GM21447 (cell line): ENCODE data around the gene TGFBI.

ENCODE experiments used
- ATAC-seq: cut with Tn5 transposase; IDR thresholded peaks from one replicate; pipeline ENCODE4 v1.9.1; 2021; ENCODE audit not compliant: unreplicated experiment

TGFBI gene

DNA sequence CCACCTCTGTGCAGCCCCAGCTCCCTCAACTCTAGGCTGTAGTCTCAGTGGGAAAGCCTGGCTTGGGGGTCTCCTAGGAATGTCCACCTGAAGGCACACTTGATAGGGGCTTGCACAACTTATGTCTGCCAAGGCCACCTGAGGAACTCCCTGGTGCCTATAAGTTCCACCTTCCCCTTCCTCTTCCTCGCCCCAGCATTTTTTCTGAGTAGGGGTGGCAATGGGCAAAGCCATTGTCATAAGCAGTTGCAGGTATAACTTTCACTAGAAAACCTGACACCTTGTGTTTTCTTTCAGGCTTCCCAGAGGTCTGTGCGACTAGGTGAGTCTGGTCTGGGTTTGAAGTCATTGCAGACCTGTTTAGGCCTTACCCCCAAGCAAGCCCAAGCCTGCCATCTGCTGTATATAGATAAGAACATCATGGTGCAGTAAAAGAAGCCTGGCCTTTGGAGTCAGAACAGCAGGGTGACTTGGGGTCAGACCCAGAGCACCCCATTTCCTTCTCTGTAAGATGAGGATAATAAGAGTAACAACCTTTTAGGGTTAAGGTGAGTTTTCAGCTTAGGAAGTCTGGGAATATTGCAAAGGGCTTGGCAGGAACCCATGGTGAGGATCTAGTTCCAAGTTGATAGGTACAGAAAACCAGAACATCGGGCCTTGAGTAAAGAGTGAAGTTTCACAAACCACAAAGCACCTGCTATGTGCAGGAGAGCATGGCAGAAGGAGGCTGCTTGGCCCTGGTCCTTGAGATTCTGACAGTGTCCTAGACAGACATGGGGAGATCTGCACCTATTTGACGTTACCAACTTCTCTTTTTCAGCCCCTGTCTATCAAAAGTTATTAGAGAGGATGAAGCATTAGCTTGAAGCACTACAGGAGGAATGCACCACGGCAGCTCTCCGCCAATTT is 33.8 kb downstream of the TGFBI start:
- peak; percentile 79 for ATAC-seq

DNA sequence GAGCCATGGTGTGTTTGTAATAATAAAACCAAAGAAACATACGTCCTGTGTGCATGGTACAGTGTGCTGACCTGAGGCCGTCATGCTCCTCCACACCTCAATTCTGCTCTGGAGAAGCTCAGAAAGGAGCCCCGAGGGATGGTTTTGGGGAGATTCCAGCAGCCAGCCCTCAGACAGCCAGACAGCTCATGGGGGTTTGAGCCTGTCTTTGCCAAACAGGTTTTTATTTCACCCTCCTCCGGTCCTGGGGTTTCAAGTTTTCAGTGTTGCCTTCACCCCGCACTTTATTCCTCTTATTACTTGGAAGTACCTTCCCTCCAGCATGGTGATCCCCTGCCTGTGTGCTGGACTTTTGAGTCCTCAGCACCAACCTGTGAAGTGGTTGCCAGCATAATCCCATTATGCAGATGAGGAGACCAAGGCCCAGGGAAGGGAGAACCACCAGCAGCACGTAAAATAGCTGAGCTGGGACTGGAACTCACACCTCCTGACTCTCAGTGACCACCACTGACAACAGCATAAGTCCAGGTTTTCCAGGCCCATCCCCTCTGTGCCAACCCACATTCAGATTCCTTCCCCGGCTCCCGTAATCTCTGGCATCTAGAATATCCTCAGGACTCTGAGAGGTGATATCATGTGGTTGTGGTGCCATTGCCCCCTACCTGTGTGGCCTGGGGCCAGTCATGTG is 35.1 kb downstream of the TGFBI start:
- ATAC-seq: no peak

- ATAC-seq: no peak
Measured at GRCh38 chr5:136064510-136064909, 35.7 kb downstream of the TGFBI start.

DNA sequence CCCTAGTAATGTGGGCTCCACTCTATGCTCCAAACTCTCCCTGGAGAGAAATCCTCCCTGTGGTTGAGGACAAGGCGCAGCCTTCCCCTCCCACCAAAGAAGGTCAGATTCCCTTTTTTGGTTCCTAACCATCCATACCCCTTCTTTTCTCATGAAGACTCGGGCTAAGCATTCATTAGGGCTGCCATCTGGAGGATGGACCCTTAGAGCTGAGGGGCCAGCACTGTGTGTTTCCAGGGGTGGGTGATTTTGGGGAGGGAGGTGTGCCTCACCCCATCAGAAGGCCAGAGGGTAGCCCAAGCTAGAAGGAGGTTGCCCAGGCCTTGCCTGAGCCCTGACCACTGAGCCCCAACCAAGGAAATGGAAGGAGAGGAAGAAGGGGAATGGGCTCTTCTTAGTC is 36.8 kb downstream of the TGFBI start:
- ATAC-seq: no peak

GRCh38 chr5:136066661-136067271 is 38.0 kb downstream of the TGFBI start:
- no peak for ATAC-seq

DNA sequence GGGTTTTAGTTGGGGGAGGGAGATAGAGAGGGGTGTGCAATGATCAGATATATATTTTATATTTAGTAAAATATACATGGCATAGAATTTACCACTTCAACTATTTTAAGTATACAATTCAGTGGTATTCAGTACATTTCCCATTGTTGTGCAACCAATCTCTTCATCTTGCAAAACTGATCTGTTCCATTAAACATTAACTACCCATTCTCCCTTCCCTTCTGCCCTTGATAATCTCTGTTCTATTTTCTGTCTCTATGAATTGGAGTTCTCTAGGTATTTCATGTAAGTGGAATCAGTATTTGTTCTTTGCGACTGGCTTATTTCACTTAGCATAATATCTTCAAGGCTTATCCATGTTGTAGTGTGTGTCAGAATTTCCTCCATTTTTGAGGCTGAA is 38.6 kb downstream of the TGFBI start:
- ATAC-seq: no peak

- ATAC-seq: no peak
Measured at GRCh38 chr5:136070486-136071285, 41.9 kb downstream of the TGFBI start.

DNA sequence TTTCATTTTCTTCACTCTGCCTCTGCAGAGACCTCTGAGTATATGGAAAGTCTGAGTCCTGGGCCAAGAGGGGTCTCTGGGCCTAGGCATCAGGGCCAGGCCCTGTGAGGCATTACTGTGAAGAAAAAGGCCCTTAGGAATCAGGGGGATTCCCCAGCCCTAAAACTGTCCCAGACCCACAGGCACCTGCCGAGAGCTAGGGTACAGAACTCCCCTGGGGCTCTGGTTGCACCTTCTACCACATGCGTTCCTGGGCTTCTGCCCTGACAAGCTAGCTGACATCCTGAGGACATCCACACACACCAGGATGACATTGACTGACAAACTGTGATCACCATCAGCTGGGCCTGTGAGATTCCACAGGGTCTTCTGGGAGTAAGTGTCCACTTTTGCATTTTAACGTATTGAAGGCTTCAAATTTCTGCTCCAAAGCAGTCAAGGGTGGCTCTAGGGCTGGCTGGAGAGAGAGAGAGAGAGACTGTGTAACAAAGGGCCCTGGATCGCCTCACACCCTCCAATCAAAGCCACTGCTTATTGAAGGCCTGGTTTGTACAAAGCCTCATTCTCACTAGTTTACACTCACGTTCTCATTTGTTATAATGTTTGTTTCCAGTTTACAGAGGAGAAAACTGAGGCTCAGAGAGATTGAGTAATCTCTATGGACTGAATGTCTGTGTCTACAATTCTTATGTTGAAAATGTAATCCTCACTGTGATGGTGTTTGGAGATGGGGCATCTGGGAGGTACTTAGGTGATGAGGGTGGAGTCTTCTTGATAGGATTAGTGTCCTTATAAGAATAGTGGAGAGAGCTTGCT is 45.1 kb downstream of the TGFBI start:
- ATAC-seq: peak; percentile 87

DNA sequence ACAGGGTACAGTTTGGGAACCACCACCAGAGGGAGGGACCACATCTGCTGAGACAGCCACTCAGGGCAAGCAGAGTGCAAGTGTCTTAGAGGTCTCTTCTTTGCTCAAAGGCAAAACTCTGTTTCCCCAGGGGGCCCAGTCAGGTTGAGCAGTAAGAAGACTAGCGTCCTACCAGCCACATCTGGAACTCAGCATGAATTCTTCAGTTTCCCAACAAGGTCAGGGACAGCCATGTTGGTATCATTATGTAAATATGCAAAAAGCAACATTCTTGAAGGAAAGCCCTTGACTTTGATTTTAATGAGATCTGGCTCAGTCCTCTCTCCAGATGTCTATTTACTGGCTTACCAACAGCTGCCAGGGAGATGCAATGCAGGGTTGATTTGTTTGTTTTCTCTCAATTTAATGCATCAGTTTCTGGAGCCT is 46.7 kb downstream of the TGFBI start:
- no peak for ATAC-seq

GRCh38 chr5:136076067-136076466 is 47.3 kb downstream of the TGFBI start:
- no peak for ATAC-seq

DNA sequence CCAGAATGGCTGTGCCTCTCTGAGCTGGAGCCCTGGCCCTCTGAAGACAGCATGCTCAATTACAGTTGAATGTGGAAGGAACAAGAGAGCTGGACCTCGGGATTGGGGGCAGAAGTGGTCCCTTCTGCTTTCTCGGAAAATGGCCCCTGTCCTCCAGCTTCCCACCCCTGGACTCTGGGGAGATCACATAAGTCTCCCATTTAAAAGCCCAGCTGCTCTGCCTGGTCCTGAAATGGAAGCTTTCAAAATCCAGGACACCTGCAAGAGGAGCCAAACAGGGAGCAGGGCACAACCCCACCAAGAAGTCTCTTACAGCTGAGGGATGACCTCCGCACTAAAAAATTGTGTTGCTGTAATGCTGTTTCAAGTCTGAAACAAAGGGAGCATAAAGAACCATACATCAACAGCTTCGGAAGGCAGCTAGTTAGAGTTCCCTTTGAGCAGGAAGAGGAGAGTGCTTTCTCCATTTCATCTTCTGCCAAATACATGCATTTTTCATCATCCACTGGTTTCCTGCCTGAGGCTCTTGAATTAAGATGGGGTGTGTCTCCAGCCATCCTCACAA is 48.2 kb downstream of the TGFBI start:
- no peak for ATAC-seq

DNA sequence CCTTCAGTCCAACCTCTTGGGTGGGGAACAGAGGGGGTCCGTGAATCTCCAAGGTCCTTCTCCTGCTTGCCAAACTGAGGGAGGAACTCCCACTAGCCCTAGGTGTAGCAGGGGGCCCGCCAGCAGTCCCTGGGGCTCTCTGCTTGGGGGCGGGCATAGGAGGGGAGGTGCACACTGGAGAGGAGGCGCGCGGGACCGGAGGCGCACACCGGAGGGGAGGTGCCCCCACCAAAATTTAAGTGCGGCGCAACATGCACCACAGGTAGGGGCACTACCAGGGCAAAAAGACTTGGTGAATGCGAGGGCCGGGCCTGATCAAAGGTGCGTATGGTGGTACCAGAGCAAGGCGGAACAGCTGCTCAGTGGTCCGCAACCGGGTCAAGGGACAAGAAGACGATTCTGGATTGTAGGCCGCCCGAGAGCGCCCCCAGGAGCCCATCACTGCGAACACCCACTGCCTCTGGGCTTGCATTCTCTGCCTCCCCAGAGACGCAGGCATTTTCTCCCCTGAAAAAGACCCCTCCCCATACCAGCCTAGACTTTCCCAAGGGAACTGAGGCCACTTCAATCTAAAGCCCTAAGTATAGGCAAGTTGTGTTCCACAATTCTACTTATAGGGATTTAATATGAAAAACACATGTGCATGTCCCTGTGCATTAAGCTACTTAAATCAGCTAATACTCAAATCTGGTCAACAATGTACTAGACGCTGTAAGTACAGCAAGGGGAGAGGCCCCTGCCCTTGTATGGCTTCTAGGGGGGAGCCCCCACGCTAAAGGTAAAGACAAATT is 50.6 kb downstream of the TGFBI start:
- ATAC-seq: no peak

GRCh38 chr5:136080113-136080482 is 51.3 kb downstream of the TGFBI start:
- ATAC-seq: peak; percentile 13

- peak; percentile 98 for ATAC-seq
Measured at GRCh38 chr5:136080483-136081216, 51.9 kb downstream of the TGFBI start.

DNA sequence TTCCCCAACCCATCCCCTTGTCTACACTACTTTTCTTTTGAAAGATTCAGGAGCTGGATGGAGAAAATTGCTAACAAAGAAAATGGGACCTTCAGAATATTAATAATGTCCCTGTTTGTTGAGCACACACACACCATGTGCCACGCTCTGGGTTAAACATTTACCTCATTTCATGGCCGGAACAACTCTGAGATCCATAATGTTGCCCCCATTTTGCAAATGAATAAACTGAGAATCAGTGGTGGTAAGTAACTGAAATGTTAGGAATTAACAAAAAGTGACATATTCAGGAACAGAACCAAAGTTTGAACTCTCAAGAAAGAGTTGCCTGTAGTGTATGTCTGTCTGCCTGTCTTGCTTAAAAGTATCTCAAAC is 52.4 kb downstream of the TGFBI start:
- ATAC-seq: no peak

GRCh38 chr5:136082390-136083193 is 53.8 kb downstream of the TGFBI start:
- no peak for ATAC-seq

- ATAC-seq: no peak
Measured at GRCh38 chr5:136084698-136085097, 55.9 kb downstream of the TGFBI start.
